ENCODE measurements around the gene CACHD1. TPM values are rescaled to one million over a fixed set of nuclear protein-coding genes. Genes with fewer than 3 reads are reported as not detected.

CACHD1 gene
- total and polyA plus RNA-seq, 2 donors (not counting 1 experiment from before 2014, with no cell fraction given) = 2.9 to 5.4 TPM

- Histone ChIP-seq H4K20me1 (ENCODE audit: control insufficient read depth, extremely low read depth, insufficient read depth, low read length) (no peaks in the 10 kb centered on the region), H3K9me3 (ENCODE audit: control insufficient read depth, insufficient read depth, low read depth, low read length) (no peaks in the 10 kb centered on the region), H2AFZ (ENCODE audit: low read length) (no peak overlapping the region), H3K27ac (ENCODE audit: insufficient read depth, low read length) (no peak overlapping the region), H3K36me3 (ENCODE audit: control insufficient read depth, insufficient read depth, low read length) (no peaks in the 10 kb centered on the region), H3K27me3 (ENCODE audit: control insufficient read depth, insufficient read depth, low read length) (no peaks in the 10 kb centered on the region), H3K4me1 (ENCODE audit: control insufficient read depth, extremely low read depth, insufficient read depth, low read length) (no peaks in the 10 kb centered on the region), H3K4me2 (ENCODE audit: extremely low read depth, insufficient read depth, low read length) (no peak overlapping the region), H3K79me2 (ENCODE audit: control insufficient read depth, insufficient read depth, low read length) (no peaks in the 10 kb centered on the region), H3K9ac (ENCODE audit: insufficient read depth, low read length) (no peak overlapping the region), H3K4me3 (replicated peaks in 1 of 4; ENCODE audit: control extremely low read depth in 1 of 4, insufficient read depth in 1 of 4, low read depth in 3 of 4, low read length in 4 of 4) (no peak overlapping the region)
- no peak for TF ChIP-seq EZH2 (IDR thresholded peaks at IDR 0.05; ENCODE audit: low read length, missing control alignments)
- no peak for TF ChIP-seq CTCF (conservative IDR thresholded peaks at IDR 0.05 in 1 of 2, IDR thresholded peaks at IDR 0.05 in 1 of 2; ENCODE audit: low read depth in 1 of 2, low read length in 2 of 2)
- DNase-seq (ENCODE audit: low read depth in 2 of 2) = peak in 1 of 2 donors; percentile 22
These were observed 106.2 kb downstream of the CACHD1 start for GRCh38 chr1:64575881-64576676.

GRCh38 chr1:64578270-64578973 is 108.5 kb downstream of the CACHD1 start:
- H3K4me3 ChIP-seq (replicated peaks in 1 of 4; ENCODE audit: control extremely low read depth in 1 of 4, insufficient read depth in 1 of 4, low read depth in 3 of 4, low read length in 4 of 4) = no peak overlapping the region
- H3K9ac ChIP-seq (ENCODE audit: insufficient read depth, low read length) = no peak overlapping the region
- no peak overlapping the region for H3K27ac ChIP-seq (ENCODE audit: insufficient read depth, low read length)
- no peak overlapping the region for H3K4me2 ChIP-seq (ENCODE audit: extremely low read depth, insufficient read depth, low read length)
- H3K4me1 ChIP-seq (ENCODE audit: control insufficient read depth, extremely low read depth, insufficient read depth, low read length) = no peaks in the 10 kb centered on the region
- H3K9me3 ChIP-seq (ENCODE audit: control insufficient read depth, insufficient read depth, low read depth, low read length) = no peaks in the 10 kb centered on the region
- DNase-seq (ENCODE audit: low read depth in 2 of 2) = peak in 1 of 2 donors; percentile 62
- H4K20me1 ChIP-seq (ENCODE audit: control insufficient read depth, extremely low read depth, insufficient read depth, low read length) = no peaks in the 10 kb centered on the region
- H3K36me3 ChIP-seq (ENCODE audit: control insufficient read depth, insufficient read depth, low read length) = no peaks in the 10 kb centered on the region
- TF ChIP-seq CTCF (conservative IDR thresholded peaks at IDR 0.05 in 1 of 2, IDR thresholded peaks at IDR 0.05 in 1 of 2; ENCODE audit: low read depth in 1 of 2, low read length in 2 of 2) = no peak
- no peak for TF ChIP-seq EZH2 (IDR thresholded peaks at IDR 0.05; ENCODE audit: low read length, missing control alignments)
- no peak overlapping the region for H2AFZ ChIP-seq (ENCODE audit: low read length)
- no peaks in the 10 kb centered on the region for H3K79me2 ChIP-seq (ENCODE audit: control insufficient read depth, insufficient read depth, low read length)
- no peaks in the 10 kb centered on the region for H3K27me3 ChIP-seq (ENCODE audit: control insufficient read depth, insufficient read depth, low read length)

GRCh38 chr1:64579767-64580166 is 109.8 kb downstream of the CACHD1 start:
- DNase-seq (ENCODE audit: low read depth in 2 of 2) = peak in 1 of 2 donors; percentile 6
- Histone ChIP-seq H3K79me2 (ENCODE audit: control insufficient read depth, insufficient read depth, low read length) (no peaks in the 10 kb centered on the region), H3K9me3 (ENCODE audit: control insufficient read depth, insufficient read depth, low read depth, low read length) (no peaks in the 10 kb centered on the region), H3K9ac (ENCODE audit: insufficient read depth, low read length) (no peak overlapping the region), H3K27ac (ENCODE audit: insufficient read depth, low read length) (no peak overlapping the region), H3K4me1 (ENCODE audit: control insufficient read depth, extremely low read depth, insufficient read depth, low read length) (no peaks in the 10 kb centered on the region), H3K36me3 (ENCODE audit: control insufficient read depth, insufficient read depth, low read length) (no peaks in the 10 kb centered on the region), H2AFZ (ENCODE audit: low read length) (no peak overlapping the region), H4K20me1 (ENCODE audit: control insufficient read depth, extremely low read depth, insufficient read depth, low read length) (no peaks in the 10 kb centered on the region), H3K4me2 (ENCODE audit: extremely low read depth, insufficient read depth, low read length) (no peak overlapping the region), H3K27me3 (ENCODE audit: control insufficient read depth, insufficient read depth, low read length) (no peaks in the 10 kb centered on the region), H3K4me3 (replicated peaks in 1 of 4; ENCODE audit: control extremely low read depth in 1 of 4, insufficient read depth in 1 of 4, low read depth in 3 of 4, low read length in 4 of 4) (no peak overlapping the region)
- no peak for TF ChIP-seq EZH2 (IDR thresholded peaks at IDR 0.05; ENCODE audit: low read length, missing control alignments)
- no peak for TF ChIP-seq CTCF (conservative IDR thresholded peaks at IDR 0.05 in 1 of 2, IDR thresholded peaks at IDR 0.05 in 1 of 2; ENCODE audit: low read depth in 1 of 2, low read length in 2 of 2)
